Measurements from ENCODE around the gene PLSCR4. TPM values are rescaled to one million over a fixed set of nuclear protein-coding genes. Genes with fewer than 3 reads are reported as not detected.

Gene PLSCR4
- total and polyA plus RNA-seq, 2 donors (not counting 3 experiments of a cell fraction or from before 2014, with no cell fraction given): 81.5 to 91.7 TPM

GRCh38 chr3:146172586-146172985 is 78.3 kb downstream of the PLSCR4 start:
- FAIRE-seq (no peak), DNase-seq (ENCODE audit: low read depth, low spot score) (no peak)
- no TSS peak for BruUV-seq (replicated peaks)
- intact Hi-C loops (cut with micrococcal nuclease) (no loop called here), dilution Hi-C loops (cut with MboI; ENCODE audit: extremely low pct_ligation_motif_present, low sequenced_read_pairs) (no loop called here)
- Histone ChIP-seq H3K9ac (replicated peaks; ENCODE audit: extremely low read depth, insufficient read depth, low read length) (no peak overlapping the region), H3K79me2 (ENCODE audit: control insufficient read depth, insufficient read depth, low read length) (no peaks in the 10 kb centered on the region), H4K20me1 (replicated peaks; ENCODE audit: control insufficient read depth, extremely low read depth, insufficient read depth, low read length) (no peaks in the 10 kb centered on the region), H3K36me3 (ENCODE audit: control insufficient read depth in 2 of 2, extremely low read depth in 1 of 2, insufficient read depth in 2 of 2, low read length in 2 of 2) (no peaks in the 10 kb centered on the region), H2AFZ (ENCODE audit: low read depth, low read length) (no peak overlapping the region), H3K4me2 (ENCODE audit: insufficient read depth, low read length) (no peak overlapping the region), H3K9me1 (replicated peaks; ENCODE audit: control insufficient read depth, extremely low read depth, insufficient read depth, low read length) (no peaks in the 10 kb centered on the region), H3K9me3 (replicated peaks; ENCODE audit: control insufficient read depth, insufficient read depth, low read length) (no peaks in the 10 kb centered on the region), H3K4me1 (ENCODE audit: control insufficient read depth, extremely low read depth, insufficient read depth, low read length) (peaks cover 19% of the 10 kb centered on the region), H3K4me3 (replicated peaks in 1 of 3; ENCODE audit: insufficient read depth in 1 of 3, low read depth in 1 of 3, low read length in 3 of 3) (no peak overlapping the region), H3K27ac (ENCODE audit: insufficient read depth, low read depth, low read length) (no peak overlapping the region), H3K27me3 (ENCODE audit: control insufficient read depth in 2 of 2, insufficient read depth in 2 of 2, low read length in 2 of 2) (no peaks in the 10 kb centered on the region)
- TF ChIP-seq GATA2 (IDR thresholded peaks at IDR 0.05; ENCODE audit: insufficient read depth, insufficient read length, low read depth, low read length): no peak
- no peak for TF ChIP-seq MAX (IDR thresholded peaks at IDR 0.05; ENCODE audit: insufficient read depth, insufficient read length)
- no peak for TF ChIP-seq POLR2A (IDR thresholded peaks at IDR 0.05; ENCODE audit: low read depth, low read length)
- no peak for TF ChIP-seq JUN (IDR thresholded peaks at IDR 0.05; ENCODE audit: borderline replicate concordance, insufficient read depth, insufficient read length, low read depth)
- no peak for TF ChIP-seq FOS (IDR thresholded peaks at IDR 0.05; ENCODE audit: borderline replicate concordance, insufficient read depth, low read length)
- TF ChIP-seq CTCF (IDR thresholded peaks at IDR 0.05; ENCODE audit: extremely low read depth in 1 of 2, insufficient read depth in 1 of 2, low read depth in 1 of 2, low read length in 2 of 2): no peak
- no peak for TF ChIP-seq EZH2 (IDR thresholded peaks at IDR 0.05; ENCODE audit: borderline replicate concordance, low read depth, low read length, severe bottlenecking)
- no peak for TF ChIP-seq POLR2AphosphoS5 (IDR thresholded peaks at IDR 0.05; ENCODE audit: insufficient read depth, low read depth, low read length)
- no peak for TF ChIP-seq MYC (IDR thresholded peaks at IDR 0.05; ENCODE audit: low read depth, low read length)
- ChIA-PET POLR2A (no interaction called here), CTCF (interaction anchor here (1.1 to 1.4 kb wide), 2 partner anchors 15 to 107 kb away, joined by 3 to 4 read pairs; no protein-coding TSS in a partner anchor)
